SK-N-MC (cell line): ENCODE data around the gene MPHOSPH9.

Experiments used
- EZH2 ChIP-seq: fragments of 200-600 bp; sonication (generic); IDR thresholded peaks from one replicate; pipeline ENCODE4 v1.6.1; 2017; ENCODE audit warnings: antibody characterized with exemption
- POLR2AphosphoS5 ChIP-seq: IDR thresholded peaks from 2 replicates; pipeline ENCODE4 v1.6.1; 2012; ENCODE audit warnings: mild to moderate bottlenecking, low read depth, low read length, borderline replicate concordance

- TF ChIP-seq EZH2, result no peak
- TF ChIP-seq POLR2AphosphoS5, result no peak
Observed at GRCh38 chr12:123263196-123263817, 30.4 kb upstream of the MPHOSPH9 start.
